GM21717 (cell line): ENCODE results near the gene OOSP3.
"Not testable (repeated sequence)": the region's sequence is repeated elsewhere in the genome, so short reads cannot be mapped to it uniquely, and the experiment has no call there.

Experiments used
- ATAC-seq: cut with Tn5 transposase; IDR thresholded peaks from one replicate; pipeline ENCODE4 v1.9.1; 2021; ENCODE audit warnings: mild to moderate bottlenecking, moderate library complexity; ENCODE audit not compliant: unreplicated experiment

OOSP3 gene

GRCh38 chr11:59878575-59878974 lies at the start of gene OOSP3:
Gene OOSP3 (plus strand): TSS chr11:59878782. CDS start chr11:59878809, 27 bp downstream.
- no peak for ATAC-seq

GRCh38 chr11:59829358-59829757 lies 49.2 kb upstream of the OOSP3 start:
- ATAC-seq: no peak

GRCh38 chr11:59833602-59834001 lies 45.0 kb upstream of the OOSP3 start:
- ATAC-seq: no peak

- ATAC-seq: no peak
Measured at GRCh38 chr11:59839615-59840014, 39.0 kb upstream of the OOSP3 start.

GRCh38 chr11:59841514-59841913 lies 37.1 kb upstream of the OOSP3 start:
- no peak for ATAC-seq

- ATAC-seq: no peak
Measured at GRCh38 chr11:59842316-59842715, 36.3 kb upstream of the OOSP3 start.

- ATAC-seq: no peak
Measured at GRCh38 chr11:59845399-59845798, 33.2 kb upstream of the OOSP3 start, which contains the start of gene CBLIF. Gene CBLIF (minus strand): TSS chr11:59845499. CDS start chr11:59845453, 46 bp downstream.

GRCh38 chr11:59846556-59846955 lies 32.0 kb upstream of the OOSP3 start:
- ATAC-seq: no peak

- no peak for ATAC-seq
Measured at GRCh38 chr11:59847626-59848025, 31.0 kb upstream of the OOSP3 start.

- not testable (repeated sequence) for ATAC-seq
Measured at GRCh38 chr11:59848439-59848838, 30.1 kb upstream of the OOSP3 start.

GRCh38 chr11:59849129-59849528 lies 29.5 kb upstream of the OOSP3 start:
- ATAC-seq: no peak

- ATAC-seq: not testable (repeated sequence)
Measured at GRCh38 chr11:59849551-59849950, 29.0 kb upstream of the OOSP3 start.

GRCh38 chr11:59851416-59851815 lies 27.2 kb upstream of the OOSP3 start:
- not testable (repeated sequence) for ATAC-seq

GRCh38 chr11:59854871-59855270 lies 23.7 kb upstream of the OOSP3 start:
- no peak for ATAC-seq

GRCh38 chr11:59857439-59858434 lies 20.8 kb upstream of the OOSP3 start:
- ATAC-seq: no peak

GRCh38 chr11:59859673-59860072 lies 18.9 kb upstream of the OOSP3 start:
- no peak for ATAC-seq

GRCh38 chr11:59862252-59862651 lies 16.3 kb upstream of the OOSP3 start:
- ATAC-seq: no peak

GRCh38 chr11:59865031-59865430 lies 13.6 kb upstream of the OOSP3 start:
- no peak for ATAC-seq

GRCh38 chr11:59866397-59866796 lies 12.2 kb upstream of the OOSP3 start, which contains the start of gene TCN1:
Gene TCN1 (minus strand): TSS chr11:59866487. CDS start chr11:59866470, 17 bp downstream.
- ATAC-seq: no peak

GRCh38 chr11:59866836-59867235 lies 11.7 kb upstream of the OOSP3 start:
- ATAC-seq: no peak

GRCh38 chr11:59867946-59868345 lies 10.6 kb upstream of the OOSP3 start:
- ATAC-seq: no peak

GRCh38 chr11:59872076-59872475 lies 6.5 kb upstream of the OOSP3 start:
- ATAC-seq: no peak
